B cell (primary cell): ENCODE results near the gene ASIC3. TPM values are rescaled to one million over a fixed set of nuclear protein-coding genes. Genes with fewer than 3 reads are reported as not detected.

Experiments used
- ATAC-seq: fragments of 200-7000 bp; cut with Tn5 transposase; one replicate; pipeline ENCODE4 v1.10.0; 2021; ENCODE audit warnings: low read depth, mild to moderate bottlenecking, moderate number of reproducible peaks, moderate library complexity
- CTCF ChIA-PET: fragments of 350-600 bp; sonication (Branson Sonifier 250); formaldehyde crosslinking; loops from one replicate; lab custom pipeline; 2021; ENCODE audit warnings: antibody characterized with exemption, inconsistent platforms; lab: Charles Lee
- POLR2A ChIA-PET: fragments of 350-600 bp; sonication (Branson Sonifier 250); formaldehyde crosslinking; loops from one replicate; lab custom pipeline; 2021; ENCODE audit warnings: antibody characterized with exemption; lab: Charles Lee
- DNase-seq: peaks from one replicate; pipeline ENCODE4 v3.0.0; 2013
- H2AFZ ChIP-seq: 2 replicates; pipeline ENCODE4 v1.6.1; 2012; ENCODE audit warnings: mild to moderate bottlenecking, low read depth, low read length; ENCODE audit not compliant: insufficient read depth, poor library complexity, severe bottlenecking
- H3K27ac ChIP-seq, 2 donors: 1 replicate in 1 of 2; 2 replicates in 1 of 2; pipeline ENCODE4 v1.5.1; 2012 to 2013; ENCODE audit warnings: low read length in 2 of 2, mild to moderate bottlenecking in 2 of 2, moderate library complexity in 1 of 2
- H3K27me3 ChIP-seq, 4 experiments: fragments of 200-600 bp in 1 of 4; sonication (generic) in 1 of 4; replicated peaks in 1 of 4; 1 replicate in 2 of 4; 2 replicates in 2 of 4; pipeline versions ENCODE4 v1.6.1 to v1.7.0; 2013 to 2016; ENCODE audit warnings: low read length in 3 of 4, mild to moderate bottlenecking in 2 of 4, mixed read lengths in 1 of 4, moderate library complexity in 1 of 4; ENCODE audit not compliant: insufficient read depth in 4 of 4, control insufficient read depth in 3 of 4; ENCODE audit errors: control extremely low read depth in 1 of 4
- H3K36me3 ChIP-seq, 2 experiments: replicated peaks in 1 of 2; 1 replicate in 1 of 2; 2 replicates in 1 of 2; pipeline versions ENCODE4 v1.6.1 to v1.7.1; 2013; ENCODE audit warnings: low read length in 1 of 2; ENCODE audit not compliant: insufficient read depth in 2 of 2, control insufficient read depth in 1 of 2; ENCODE audit errors: control extremely low read depth in 1 of 2, extremely low read depth in 1 of 2
- H3K4me1 ChIP-seq, 2 donors: fragments of 200-600 bp in 1 of 2; sonication (generic) in 1 of 2; 1 replicate in 1 of 2; 2 replicates in 1 of 2; pipeline versions ENCODE4 v1.5.1 to v1.6.1; 2013 to 2017; ENCODE audit warnings: low read length in 2 of 2; ENCODE audit not compliant: control insufficient read depth in 2 of 2, insufficient read depth in 2 of 2
- H3K4me2 ChIP-seq: replicated peaks from 2 replicates; pipeline ENCODE3; 2012; ENCODE audit warnings: mild to moderate bottlenecking, low read depth, low read length; ENCODE audit not compliant: poor library complexity, severe bottlenecking
- H3K4me3 ChIP-seq, 5 experiments: fragments of 200-600 bp in 1 of 5; sonication (generic) in 1 of 5; 1 replicate in 3 of 5; 2 replicates in 2 of 5; pipeline versions ENCODE4 v1.5.1 to v1.7.0; 2011 to 2016; ENCODE audit warnings: low read length in 4 of 5, mild to moderate bottlenecking in 4 of 5, low read depth in 2 of 5, control low read depth in 1 of 5, moderate library complexity in 1 of 5; ENCODE audit not compliant: insufficient read depth in 1 of 5; ENCODE audit errors: control extremely low read depth in 1 of 5, extremely low read depth in 1 of 5
- H3K79me2 ChIP-seq: fragments of 200-600 bp; sonication (generic); one replicate; pipeline ENCODE4 v1.6.0; 2016; ENCODE audit warnings: low read length; ENCODE audit not compliant: control insufficient read depth, insufficient read depth
- H3K9ac ChIP-seq: fragments of 200-600 bp; sonication (generic); 2 replicates; pipeline ENCODE4 v1.6.1; 2017; ENCODE audit warnings: mild to moderate bottlenecking, low read length, moderate library complexity
- H3K9me3 ChIP-seq, 3 donors: one replicate each; pipeline versions ENCODE4 v1.6.1 to v1.7.1; 2013; ENCODE audit warnings: low read length in 2 of 3; ENCODE audit not compliant: control insufficient read depth in 2 of 3, insufficient read depth in 1 of 3; ENCODE audit errors: control extremely low read depth in 1 of 3
- H4K20me1 ChIP-seq: 2 replicates; pipeline ENCODE4 v1.6.0; 2012; ENCODE audit warnings: mild to moderate bottlenecking, low read length; ENCODE audit not compliant: insufficient read depth, control insufficient read depth, poor library complexity, severe bottlenecking
- H3K27ac Mint-ChIP-seq: one replicate; pipeline ENCODE4 v1.8.0; 2021; ENCODE audit warnings: mixed read lengths
- H3K27me3 Mint-ChIP-seq: one replicate; pipeline ENCODE4 v1.8.0; 2021; ENCODE audit warnings: mixed read lengths
- H3K4me1 Mint-ChIP-seq: one replicate; pipeline ENCODE4 v1.8.0; 2021; ENCODE audit warnings: mixed read lengths
- H3K4me3 Mint-ChIP-seq: one replicate; pipeline ENCODE4 v1.8.0; 2021; ENCODE audit warnings: mixed read lengths
- H3K9me3 Mint-ChIP-seq: one replicate; pipeline ENCODE4 v1.8.0; 2022; ENCODE audit warnings: mixed read lengths; ENCODE audit not compliant: insufficient read depth
- EZH2 ChIP-seq: IDR thresholded peaks from 2 replicates; pipeline ENCODE4 v1.6.1; 2012; ENCODE audit warnings: borderline replicate concordance, low read depth, mild to moderate bottlenecking, moderate library complexity, low read length; ENCODE audit not compliant: insufficient read depth, poor library complexity, severe bottlenecking
- WGBS: methylation state at CpG from one replicate; pipeline ENCODE4 v1.1.5; 2013; ENCODE audit warnings: missing lambda C conversion rate; ENCODE audit not compliant: insufficient coverage; 5-methylcytosine and 5-hydroxymethylcytosine counted together
- intact Hi-C: fragments of 100-400 bp; cut with micrococcal nuclease; formaldehyde crosslinking; loops from one replicate; pipeline ENCODE4 v1.10.0; 2022
- polyA plus RNA-seq: library from polyadenylated mRNA; depleted of rRNA; stranded (reverse); fragments of >200 nt; gene quantifications from 2 replicates; pipeline ENCODE4 v1.2.3, GENCODE V29; 2012
- total RNA-seq, 2 donors: library from RNA; stranded (reverse); fragments of 120-200 nt in 1 of 2; gene quantifications; 1 replicate in 1 of 2; 2 replicates in 1 of 2; pipeline versions ENCODE4 v1.2.3 to v1.2.4, GENCODE V29; 2013 to 2022
- TF ChIP-seq, protein P1 (sequence below): fragments of 200-600 bp; IDR thresholded peaks from one replicate; pipeline ENCODE4 v1.8.0; 2022; ENCODE audit warnings: antibody characterized with exemption, mild to moderate bottlenecking

The ASIC3 gene
- total and polyA plus RNA-seq, 2 donors (not counting 1 experiment from before 2014, with no cell fraction given), result 4.8 to 5.0 TPM

DNA sequence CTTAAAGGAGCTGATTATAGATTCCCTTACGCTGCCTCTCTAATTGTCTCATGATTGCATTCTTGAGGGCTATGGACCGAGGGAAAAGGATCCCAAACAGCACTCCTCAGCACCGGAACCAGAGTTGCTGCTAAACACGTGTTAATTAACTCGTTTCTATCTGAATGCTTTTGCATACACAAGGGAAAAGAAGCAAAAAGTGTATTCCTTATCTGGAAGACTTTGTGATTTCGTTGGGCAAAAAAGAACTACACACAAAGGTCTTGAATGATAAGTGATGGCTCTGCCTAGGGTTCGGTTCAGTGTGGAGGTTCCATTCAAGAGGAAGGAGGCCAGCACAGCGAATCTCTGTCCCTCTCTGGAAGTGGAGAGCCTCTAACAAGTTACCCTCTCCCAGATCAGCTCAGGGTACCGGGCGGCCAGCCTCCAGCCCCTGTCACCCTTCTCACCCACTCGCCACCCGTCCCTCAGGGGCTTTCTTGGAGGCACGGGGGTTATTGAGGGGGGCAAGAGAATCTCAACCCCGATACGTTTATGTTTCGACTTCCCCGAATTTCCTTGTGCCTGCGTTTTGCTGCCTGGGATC, 10.5 kb downstream of the ASIC3 start:
- peak overlapping the region; percentile 94 for H3K27ac Mint-ChIP-seq
- no peaks in the 10 kb centered on the region for H3K27me3 Mint-ChIP-seq
- no peaks in the 10 kb centered on the region for H3K27me3 ChIP-seq
- ATAC-seq, result no peak
- intact Hi-C loops, result loop anchor here (1.0 to 5.0 kb wide), 7 partner anchors 21 to 1344 kb away; partner anchors contain the start of genes ABCB8, FASTK, REPIN1 and ZNF862
- H3K4me2 ChIP-seq, result peak overlapping the region; percentile 100
- peaks cover 0 to 1% of the 10 kb centered on the region in 2 experiments for H3K36me3 ChIP-seq
- H3K9me3 ChIP-seq, result no peaks in the 10 kb centered on the region
- 2% methylated on average over 5 of the region's 18 CpGs for WGBS
- H3K9me3 Mint-ChIP-seq, result no peaks in the 10 kb centered on the region
- ChIA-PET CTCF (interaction anchor here (0.6 to 1.3 kb wide), 3 partner anchors 22 to 1452 kb away, joined by 3 to 6 read pairs (median 3); partner anchors contain the start of gene FASTK), POLR2A (interaction anchor here (0.8 to 1.3 kb wide), 4 partner anchors 13 to 732 kb away, joined by 4 to 7 read pairs (median 6); partner anchors contain the start of gene ABCB8)
- peaks cover 32% of the 10 kb centered on the region for H4K20me1 ChIP-seq
- H3K4me3 Mint-ChIP-seq, result peak overlapping the region; percentile 96
- peaks cover 23 to 40% of the 10 kb centered on the region in 2 donors for H3K4me1 ChIP-seq
- peak overlapping the region; percentile 98 for H2AFZ ChIP-seq
- H3K4me3 ChIP-seq, result peak overlapping the region; percentile 67 to 90 (median 73)
- peak overlapping the region; percentile 89 for H3K9ac ChIP-seq
- H3K79me2 ChIP-seq, result peaks cover 37% of the 10 kb centered on the region
- TF ChIP-seq EZH2, result no peak
- TF ChIP-seq, protein P1, sequence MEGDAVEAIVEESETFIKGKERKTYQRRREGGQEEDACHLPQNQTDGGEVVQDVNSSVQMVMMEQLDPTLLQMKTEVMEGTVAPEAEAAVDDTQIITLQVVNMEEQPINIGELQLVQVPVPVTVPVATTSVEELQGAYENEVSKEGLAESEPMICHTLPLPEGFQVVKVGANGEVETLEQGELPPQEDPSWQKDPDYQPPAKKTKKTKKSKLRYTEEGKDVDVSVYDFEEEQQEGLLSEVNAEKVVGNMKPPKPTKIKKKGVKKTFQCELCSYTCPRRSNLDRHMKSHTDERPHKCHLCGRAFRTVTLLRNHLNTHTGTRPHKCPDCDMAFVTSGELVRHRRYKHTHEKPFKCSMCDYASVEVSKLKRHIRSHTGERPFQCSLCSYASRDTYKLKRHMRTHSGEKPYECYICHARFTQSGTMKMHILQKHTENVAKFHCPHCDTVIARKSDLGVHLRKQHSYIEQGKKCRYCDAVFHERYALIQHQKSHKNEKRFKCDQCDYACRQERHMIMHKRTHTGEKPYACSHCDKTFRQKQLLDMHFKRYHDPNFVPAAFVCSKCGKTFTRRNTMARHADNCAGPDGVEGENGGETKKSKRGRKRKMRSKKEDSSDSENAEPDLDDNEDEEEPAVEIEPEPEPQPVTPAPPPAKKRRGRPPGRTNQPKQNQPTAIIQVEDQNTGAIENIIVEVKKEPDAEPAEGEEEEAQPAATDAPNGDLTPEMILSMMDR, result no peak
- peak overlapping the region; percentile 79 to 82 for H3K27ac ChIP-seq
- peaks cover 36% of the 10 kb centered on the region for H3K4me1 Mint-ChIP-seq
- no peak for DNase-seq
